ENCODE measurements around the gene ATP6V1C2.
A peak's percentile ranks its signal among the peaks of the same experiment; 100 is the strongest.

The ATP6V1C2 gene

GRCh38 chr2:10784719-10785118 lies 63.3 kb downstream of the ATP6V1C2 start (continued):
- TF ChIP-seq, protein P1, sequence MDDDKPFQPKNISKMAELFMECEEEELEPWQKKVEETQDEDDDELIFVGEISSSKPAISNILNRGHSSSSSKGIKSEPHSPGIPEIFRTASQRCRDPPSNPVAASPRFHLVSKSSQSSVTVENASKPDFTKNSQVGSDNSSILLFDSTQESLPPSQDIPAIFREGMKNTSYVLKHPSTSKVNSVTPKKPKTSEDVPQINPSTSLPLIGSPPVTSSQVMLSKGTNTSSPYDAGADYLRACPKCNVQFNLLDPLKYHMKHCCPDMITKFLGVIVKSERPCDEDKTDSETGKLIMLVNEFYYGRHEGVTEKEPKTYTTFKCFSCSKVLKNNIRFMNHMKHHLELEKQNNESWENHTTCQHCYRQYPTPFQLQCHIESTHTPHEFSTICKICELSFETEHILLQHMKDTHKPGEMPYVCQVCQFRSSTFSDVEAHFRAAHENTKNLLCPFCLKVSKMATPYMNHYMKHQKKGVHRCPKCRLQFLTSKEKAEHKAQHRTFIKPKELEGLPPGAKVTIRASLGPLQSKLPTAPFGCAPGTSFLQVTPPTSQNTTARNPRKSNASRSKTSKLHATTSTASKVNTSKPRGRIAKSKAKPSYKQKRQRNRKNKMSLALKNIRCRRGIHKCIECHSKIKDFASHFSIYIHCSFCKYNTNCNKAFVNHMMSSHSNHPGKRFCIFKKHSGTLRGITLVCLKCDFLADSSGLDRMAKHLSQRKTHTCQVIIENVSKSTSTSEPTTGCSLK (tag by site-specific recombination; IDR thresholded peaks at IDR 0.05) = no peak
- no peak for TF ChIP-seq ZNF658 (tag by site-specific recombination; IDR thresholded peaks at IDR 0.05)

- no peaks in the 10 kb centered on the region for H3K9me3 ChIP-seq (ENCODE audit: control insufficient read depth, insufficient read depth, low read depth, low read length)
- TF ChIP-seq ZNF521 (tag by site-specific recombination; IDR thresholded peaks at IDR 0.05) (no peak), SP2 (tag by site-specific recombination; IDR thresholded peaks at IDR 0.05) (no peak), ZFP41 (tag by site-specific recombination; IDR thresholded peaks at IDR 0.05; ENCODE audit: borderline replicate concordance) (no peak), ZNF791 (tag by site-specific recombination; IDR thresholded peaks at IDR 0.05) (no peak), ZNF221 (tag by site-specific recombination; IDR thresholded peaks at IDR 0.05; ENCODE audit: borderline replicate concordance) (no peak), ZNF544 (tag by site-specific recombination; IDR thresholded peaks at IDR 0.05) (no peak), ZNF133 (tag by site-specific recombination; IDR thresholded peaks at IDR 0.05) (no peak)
- H3K4me3 ChIP-seq (ENCODE audit: low read depth, low read length) = no peak overlapping the region
- peaks cover 58 to 96% of the 10 kb centered on the region in 2 experiments for H3K36me3 ChIP-seq (ENCODE audit: control insufficient read depth in 2 of 2, insufficient read depth in 1 of 2, low read length in 2 of 2)
- ChIA-PET CTCF (no interaction called here), POLR2A (no interaction called here)
- no peaks in the 10 kb centered on the region for H3K4me1 ChIP-seq (ENCODE audit: control insufficient read depth, insufficient read depth, low read length)
- no peak overlapping the region for H3K27ac ChIP-seq (ENCODE audit: extremely low read depth, low read depth, low read length)
Observed at GRCh38 chr2:10785260-10785659, 63.8 kb downstream of the ATP6V1C2 start.

DNA sequence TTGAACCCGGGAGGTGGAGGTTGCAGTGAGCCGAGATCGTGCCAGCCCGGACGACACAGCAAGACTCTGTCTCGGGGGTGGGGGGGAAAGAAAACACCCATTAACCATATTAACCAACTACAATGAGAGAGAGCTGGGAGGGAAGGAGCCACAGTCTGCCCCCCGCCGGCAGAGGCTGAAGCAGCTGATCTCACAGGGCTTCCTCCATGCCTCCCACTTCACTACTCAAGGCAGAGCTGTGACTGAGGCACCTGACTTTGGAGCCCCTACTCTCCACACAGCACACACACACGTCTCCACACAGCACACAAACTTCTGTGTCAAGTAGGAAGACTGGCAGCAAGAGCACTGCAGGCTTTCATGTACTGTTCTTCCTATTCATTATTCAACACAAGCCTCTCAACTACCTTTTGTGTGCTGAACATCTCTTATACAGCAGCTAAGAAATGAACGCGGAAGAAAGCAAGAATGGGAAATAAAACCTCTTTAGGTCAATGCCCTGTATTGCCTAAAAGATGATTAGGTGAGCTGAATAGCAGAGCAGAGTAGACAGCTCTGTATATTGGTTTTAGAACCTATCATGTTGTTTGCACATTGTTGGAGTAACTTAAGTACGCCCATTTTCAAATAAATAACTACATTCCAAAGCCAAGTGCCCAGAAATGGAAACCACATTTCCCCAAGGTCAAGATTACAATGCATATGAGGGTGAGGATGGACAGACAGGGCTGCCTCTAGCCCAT lies 65.0 kb downstream of the ATP6V1C2 start:
- POLR2A ChIA-PET = no interaction called here
- CTCF ChIA-PET = no interaction called here
- H3K9me3 ChIP-seq (ENCODE audit: control insufficient read depth, insufficient read depth, low read depth, low read length) = no peaks in the 10 kb centered on the region

DNA sequence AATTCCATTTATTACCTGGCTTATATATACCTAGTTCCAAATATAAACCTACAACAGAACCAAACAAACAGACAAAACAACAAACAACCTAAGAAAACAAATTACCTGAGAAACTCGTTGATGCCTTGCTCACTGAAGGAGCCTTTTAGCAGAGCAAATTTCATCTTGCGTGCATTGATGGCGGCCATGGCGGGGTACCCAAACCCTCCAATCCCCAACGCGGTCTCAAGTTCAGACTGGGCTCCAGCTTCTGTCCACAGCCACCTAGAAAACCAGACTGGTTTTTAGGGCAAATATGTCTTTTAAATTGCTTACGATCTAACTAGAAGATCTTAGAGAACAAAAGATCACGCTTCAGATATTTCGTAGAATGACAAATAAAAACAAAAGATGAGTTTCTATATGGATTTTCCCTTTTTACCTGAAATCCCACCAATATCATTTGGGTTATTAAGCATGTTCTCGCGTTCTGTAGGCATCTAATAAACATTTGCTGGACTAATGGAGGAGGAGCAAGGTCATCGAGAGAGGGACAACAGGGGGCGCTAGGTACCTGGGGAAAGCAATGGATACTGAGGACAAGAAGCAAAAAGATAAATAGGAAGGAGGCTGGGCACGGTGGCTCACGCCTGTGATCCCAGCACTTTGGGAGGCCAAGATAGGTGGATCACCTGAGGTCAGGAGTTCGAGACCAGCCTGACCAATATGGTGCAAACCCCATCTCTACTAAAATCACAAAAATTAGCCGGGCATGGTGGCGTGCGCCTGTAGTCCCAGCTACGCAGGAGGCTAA lies 65.9 kb downstream of the ATP6V1C2 start:
- Histone ChIP-seq H3K4me1 (ENCODE audit: control insufficient read depth, insufficient read depth, low read length) (no peaks in the 10 kb centered on the region), H3K9me3 (ENCODE audit: control insufficient read depth, insufficient read depth, low read depth, low read length) (no peaks in the 10 kb centered on the region), H3K4me3 (ENCODE audit: low read depth, low read length) (no peak overlapping the region), H3K27ac (ENCODE audit: extremely low read depth, low read depth, low read length) (no peak overlapping the region), H3K36me3 (ENCODE audit: control insufficient read depth in 2 of 2, insufficient read depth in 1 of 2, low read length in 2 of 2) (peaks cover 67 to 96% of the 10 kb centered on the region in 2 experiments)
- CTCF ChIA-PET = no interaction called here
- TF ChIP-seq, protein P1 (tag by site-specific recombination; IDR thresholded peaks at IDR 0.05) = no peak
- peak; percentile 26 for TF ChIP-seq ZNF654 (tag by site-specific recombination; IDR thresholded peaks at IDR 0.05; ENCODE audit: low read depth)
- POLR2A ChIA-PET = no interaction called here

More for the DNA sequence above, 65.0 kb downstream of the ATP6V1C2 start:
- TF ChIP-seq OSR2 (tag by site-specific recombination; IDR thresholded peaks at IDR 0.05) (no peak), RBAK (tag by site-specific recombination; IDR thresholded peaks at IDR 0.05) (no peak)
- TF ChIP-seq, protein P2, sequence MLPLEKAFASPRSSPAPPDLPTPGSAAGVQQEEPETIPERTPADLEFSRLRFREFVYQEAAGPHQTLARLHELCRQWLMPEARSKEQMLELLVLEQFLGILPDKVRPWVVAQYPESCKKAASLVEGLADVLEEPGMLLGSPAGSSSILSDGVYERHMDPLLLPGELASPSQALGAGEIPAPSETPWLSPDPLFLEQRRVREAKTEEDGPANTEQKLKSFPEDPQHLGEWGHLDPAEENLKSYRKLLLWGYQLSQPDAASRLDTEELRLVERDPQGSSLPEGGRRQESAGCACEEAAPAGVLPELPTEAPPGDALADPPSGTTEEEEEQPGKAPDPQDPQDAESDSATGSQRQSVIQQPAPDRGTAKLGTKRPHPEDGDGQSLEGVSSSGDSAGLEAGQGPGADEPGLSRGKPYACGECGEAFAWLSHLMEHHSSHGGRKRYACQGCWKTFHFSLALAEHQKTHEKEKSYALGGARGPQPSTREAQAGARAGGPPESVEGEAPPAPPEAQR (tag by site-specific recombination; IDR thresholded peaks at IDR 0.05) = no peak
- no peak overlapping the region for H3K27ac ChIP-seq (ENCODE audit: extremely low read depth, low read depth, low read length)
- peaks cover 60 to 96% of the 10 kb centered on the region in 2 experiments for H3K36me3 ChIP-seq (ENCODE audit: control insufficient read depth in 2 of 2, insufficient read depth in 1 of 2, low read length in 2 of 2)
- H3K4me3 ChIP-seq (ENCODE audit: low read depth, low read length) = no peak overlapping the region
- no peaks in the 10 kb centered on the region for H3K4me1 ChIP-seq (ENCODE audit: control insufficient read depth, insufficient read depth, low read length)

All from HEK293 (cell line).